GM13977 (cell line): ENCODE data around the gene RGS17.
A peak's percentile ranks its signal among the peaks of the same experiment; 100 is the strongest.
"Not testable (repeated sequence)": the region's sequence is repeated elsewhere in the genome, so short reads cannot be mapped to it uniquely, and the experiment has no call there.

Experiments used
- DNase-seq: peaks from one replicate; pipeline ENCODE4 v3.0.0; 2012; ENCODE audit warnings: low spot score
- in situ Hi-C: fragments of 300-500 bp; cut with MboI; formaldehyde crosslinking; loops from one replicate; pipeline ENCODE4 v1.12.0; 2022; ENCODE audit warnings: low sequenced_read_pairs, low pct_unique_long_range_greater_than_20kb, mixed read lengths, inconsistent platforms; ENCODE audit not compliant: unreplicated experiment
- TF ChIP-seq, protein P1 (sequence below): IDR thresholded peaks from 2 replicates; pipeline ENCODE4 v1.5.1; 2012; ENCODE audit warnings: mild to moderate bottlenecking, control low read depth; ENCODE audit not compliant: insufficient read depth; ENCODE audit errors: extremely low read depth, missing control alignments

RGS17 gene

DNA sequence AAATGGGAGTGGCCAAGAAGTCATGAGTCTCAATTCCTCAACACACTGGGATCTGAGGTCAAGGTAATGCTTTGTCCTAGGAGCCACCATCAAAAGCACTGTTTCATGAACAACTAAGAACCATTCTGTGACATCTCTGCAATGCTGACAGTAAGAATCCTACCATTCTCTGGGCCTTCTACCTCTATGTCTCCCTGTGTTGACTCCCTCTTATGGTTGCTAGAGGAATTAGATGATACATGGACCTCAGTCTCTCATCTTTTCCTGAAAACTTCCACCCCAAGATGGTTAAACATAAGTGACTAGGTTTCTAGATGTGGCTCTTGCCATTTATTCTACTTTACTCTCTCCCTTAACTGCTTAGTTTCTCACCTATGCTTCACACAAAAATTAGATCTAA, 137.7 kb downstream of the RGS17 start:
- in situ Hi-C loops = no loop called here
- TF ChIP-seq, protein P1, sequence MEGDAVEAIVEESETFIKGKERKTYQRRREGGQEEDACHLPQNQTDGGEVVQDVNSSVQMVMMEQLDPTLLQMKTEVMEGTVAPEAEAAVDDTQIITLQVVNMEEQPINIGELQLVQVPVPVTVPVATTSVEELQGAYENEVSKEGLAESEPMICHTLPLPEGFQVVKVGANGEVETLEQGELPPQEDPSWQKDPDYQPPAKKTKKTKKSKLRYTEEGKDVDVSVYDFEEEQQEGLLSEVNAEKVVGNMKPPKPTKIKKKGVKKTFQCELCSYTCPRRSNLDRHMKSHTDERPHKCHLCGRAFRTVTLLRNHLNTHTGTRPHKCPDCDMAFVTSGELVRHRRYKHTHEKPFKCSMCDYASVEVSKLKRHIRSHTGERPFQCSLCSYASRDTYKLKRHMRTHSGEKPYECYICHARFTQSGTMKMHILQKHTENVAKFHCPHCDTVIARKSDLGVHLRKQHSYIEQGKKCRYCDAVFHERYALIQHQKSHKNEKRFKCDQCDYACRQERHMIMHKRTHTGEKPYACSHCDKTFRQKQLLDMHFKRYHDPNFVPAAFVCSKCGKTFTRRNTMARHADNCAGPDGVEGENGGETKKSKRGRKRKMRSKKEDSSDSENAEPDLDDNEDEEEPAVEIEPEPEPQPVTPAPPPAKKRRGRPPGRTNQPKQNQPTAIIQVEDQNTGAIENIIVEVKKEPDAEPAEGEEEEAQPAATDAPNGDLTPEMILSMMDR = no peak
- no peak for DNase-seq

DNA sequence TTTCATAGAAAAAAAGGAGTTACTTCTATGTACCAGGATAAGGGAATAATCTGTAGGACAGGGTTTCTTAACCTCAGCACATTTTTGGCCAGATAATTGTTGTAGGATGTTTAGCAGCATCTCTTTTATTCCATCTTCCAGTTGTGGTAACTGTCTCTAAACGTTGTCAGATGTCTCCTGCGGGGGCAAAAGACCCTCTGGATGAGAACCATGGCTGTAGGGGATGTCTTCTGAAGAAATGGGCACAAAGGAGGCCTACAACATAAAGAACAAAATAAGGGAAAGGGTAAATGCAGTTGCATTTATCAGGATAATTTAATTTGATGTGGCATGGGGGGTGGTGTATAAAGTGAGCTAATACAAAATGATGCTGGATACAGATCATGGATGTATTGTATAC, 144.1 kb downstream of the RGS17 start:
- TF ChIP-seq, protein P1 = no peak
- in situ Hi-C loops = no loop called here

DNA sequence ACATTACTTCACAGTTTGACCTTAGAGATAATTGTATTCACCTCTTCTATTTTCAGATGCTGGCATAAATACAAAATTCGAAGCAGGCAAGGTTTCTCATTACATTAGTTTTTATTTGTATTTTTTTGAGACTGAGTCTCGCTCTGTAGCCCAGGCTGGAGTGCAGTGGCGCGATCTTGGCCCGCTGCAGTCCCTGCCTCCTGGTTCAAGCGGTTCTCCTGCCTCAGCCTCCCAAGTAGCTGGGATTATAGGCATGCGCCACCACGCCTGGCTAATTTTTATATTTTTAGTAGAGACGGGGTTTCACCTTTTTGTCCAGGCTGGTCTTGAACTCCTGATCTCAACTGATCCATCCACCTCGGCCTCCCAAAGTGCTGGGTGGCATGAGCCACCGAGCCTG, 145.8 kb downstream of the RGS17 start:
- DNase-seq, in situ Hi-C loops: not testable (repeated sequence)

More for the DNA sequence above, 144.1 kb downstream of the RGS17 start:
- no peak for DNase-seq

- in situ Hi-C loops = no loop called here
These were observed 146.6 kb downstream of the RGS17 start for GRCh38 chr6:152984513-152984872.

DNA sequence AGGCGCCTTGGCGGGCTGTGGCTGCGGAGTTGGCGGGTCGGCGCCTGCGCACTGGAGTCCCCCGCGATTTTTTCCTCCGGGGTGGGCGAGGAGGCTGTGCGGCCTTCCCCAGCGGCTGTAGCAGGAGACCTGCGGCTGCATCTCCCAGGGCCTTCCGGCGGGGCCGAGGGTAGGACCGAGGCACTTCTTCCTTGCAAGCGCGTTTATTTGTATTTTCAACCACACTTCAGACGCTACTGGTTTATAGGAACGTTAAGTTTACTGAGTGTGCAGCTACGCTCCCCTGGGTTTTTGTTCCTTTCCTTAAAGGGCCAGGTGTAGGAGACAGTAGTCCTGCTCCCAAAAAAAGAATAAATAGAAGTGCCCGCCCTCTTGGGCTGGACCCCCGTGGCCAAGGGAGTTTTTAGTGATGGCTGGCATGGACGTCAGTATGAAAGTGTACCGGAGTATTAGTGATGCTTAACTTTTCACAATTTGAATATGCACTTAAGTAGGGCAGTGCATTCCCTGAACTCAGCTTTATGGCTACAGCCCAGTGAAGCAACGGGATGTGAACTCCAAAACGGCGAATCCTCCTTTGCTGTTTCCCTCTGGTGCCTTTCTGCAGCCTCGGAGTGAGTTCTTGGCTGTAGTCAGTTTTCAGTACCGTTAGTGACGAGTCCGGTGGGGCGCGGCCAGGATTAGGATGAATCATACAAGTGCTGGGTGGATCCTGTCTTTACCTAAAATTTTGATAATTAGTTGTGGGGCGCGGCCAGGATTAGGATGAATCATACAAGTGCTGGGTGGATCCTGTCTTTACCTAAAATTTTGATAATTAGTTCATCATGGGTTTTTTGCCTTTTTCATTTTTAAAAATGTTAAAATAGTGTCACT, 147.2 kb downstream of the RGS17 start:
- DNase-seq = peak; percentile 92
- in situ Hi-C loops = no loop called here
- TF ChIP-seq, protein P1 = no peak

More at GRCh38 chr6:152984513-152984872, 146.6 kb downstream of the RGS17 start:
- peak; percentile 35 for DNase-seq
- TF ChIP-seq, protein P1 = no peak

- DNase-seq = peak; percentile 96
- in situ Hi-C loops = no loop called here
- TF ChIP-seq, protein P1 = no peak
These were observed 148.0 kb downstream of the RGS17 start, which contains the start of gene FBXO5 for GRCh38 chr6:152982904-152983636. FBXO5 (minus strand) TSS chr6:152983041; CDS start chr6:152982959, 82 bp downstream.
